Lung (tissue), 12 donors: ENCODE results near the gene GRHL1. TPM values are rescaled to one million over a fixed set of nuclear protein-coding genes. Genes with fewer than 3 reads are reported as not detected.

Experiments
- ATAC-seq: fragments of 200-7000 bp; cut with Tn5 transposase; one replicate; pipeline ENCODE4 v1.9.1; 2020; ENCODE audit warnings: moderate number of reproducible peaks; ENCODE audit not compliant: insufficient read depth, low FRiP score
- DNase-seq, 3 donors: peaks; one replicate each; pipeline ENCODE4 v3.0.0-alpha.2; 2013 to 2017
- H3K27ac ChIP-seq, 2 donors: one replicate each; pipeline ENCODE4 v1.5.1; 2013; ENCODE audit warnings: mild to moderate bottlenecking in 2 of 2, moderate library complexity in 2 of 2, control low read depth in 1 of 2, inconsistent platforms in 1 of 2, low read depth in 1 of 2, low read length in 1 of 2
- H3K27me3 ChIP-seq, 3 donors: one replicate each; pipeline ENCODE4 v1.5.1; 2013; ENCODE audit warnings: low read length in 2 of 3; ENCODE audit not compliant: control insufficient read depth in 3 of 3, insufficient read depth in 3 of 3
- H3K36me3 ChIP-seq, 4 donors: one replicate each; pipeline ENCODE4 v1.5.1; 2013; ENCODE audit warnings: low read length in 4 of 4, mild to moderate bottlenecking in 1 of 4, moderate library complexity in 1 of 4; ENCODE audit not compliant: control insufficient read depth in 4 of 4, insufficient read depth in 4 of 4
- H3K4me1 ChIP-seq, 5 donors: one replicate each; pipeline ENCODE4 v1.5.1; 2013; ENCODE audit warnings: low read length in 5 of 5, mild to moderate bottlenecking in 2 of 5, moderate library complexity in 1 of 5; ENCODE audit not compliant: control insufficient read depth in 5 of 5, insufficient read depth in 5 of 5
- H3K4me3 ChIP-seq: one replicate; pipeline ENCODE4 v1.5.1; 2013; ENCODE audit warnings: mild to moderate bottlenecking, control low read depth, moderate library complexity
- H3K9ac ChIP-seq, 2 donors: one replicate each; pipeline ENCODE4 v1.5.1; 2013; ENCODE audit warnings: low read length in 2 of 2, control low read depth in 1 of 2; ENCODE audit not compliant: insufficient read depth in 1 of 2
- H3K9me3 ChIP-seq, 4 donors: one replicate each; pipeline ENCODE4 v1.5.1; 2013; ENCODE audit warnings: low read length in 3 of 4, mild to moderate bottlenecking in 1 of 4, moderate library complexity in 1 of 4; ENCODE audit not compliant: control insufficient read depth in 4 of 4, insufficient read depth in 3 of 4
- CTCF ChIP-seq: IDR thresholded peaks from 2 replicates; pipeline ENCODE4 v1.5.1; 2012; ENCODE audit warnings: mild to moderate bottlenecking; ENCODE audit errors: control extremely low read depth, extremely low read depth
- WGBS, 2 donors: extraction: QIAGEN DNeasy Blood & Tissue Kit; methylation state at CpG; one replicate each; pipeline ENCODE4 v1.1.7; 2013; 5-methylcytosine and 5-hydroxymethylcytosine counted together
- polyA plus RNA-seq, 2 donors: library from polyadenylated mRNA; stranded (reverse); fragments of 200-250 nt; gene quantifications; one replicate each; pipeline ENCODE4 v1.2.1, GENCODE V29; 2013
- total RNA-seq, 2 donors: library from RNA; depleted of rRNA in 1 of 2; stranded (reverse); fragments of >200 nt in 1 of 2; gene quantifications; one replicate each; pipeline ENCODE4 v1.2.1, GENCODE V29; 2014 to 2021
- donor health status: control.
- donor health status: control.
- donor health status: Bipolar disorder and iron deficiency.
- donor health status: healthy.
- donor health status: DM: yes; HTN: yes; CAD: no.

Gene GRHL1
- total and polyA plus RNA-seq, 4 donors: 1.8 to 13.6 (median 5.6) TPM

GRCh38 chr2:9958057-9958456 is 6.6 kb downstream of the GRHL1 start:
- no peak for DNase-seq
- H3K27ac ChIP-seq: no peak overlapping the region
- TF ChIP-seq CTCF: no peak
- no peaks in the 10 kb centered on the region for H3K9me3 ChIP-seq
- peaks cover 0 to 16% (median 0%) of the 10 kb centered on the region in 5 donors for H3K4me1 ChIP-seq
- H3K9ac ChIP-seq: no peak overlapping the region
- H3K36me3 ChIP-seq: peaks cover 0 to 4% (median 1%) of the 10 kb centered on the region in 4 donors
- no peak overlapping the region for H3K4me3 ChIP-seq
- peaks cover 0 to 30% (median 2%) of the 10 kb centered on the region in 3 donors for H3K27me3 ChIP-seq
- 87 to 94% methylated on average over 8 of the region's 8 CpGs for WGBS, 2 donors
- no peak for ATAC-seq

GRCh38 chr2:9959262-9959661 is 7.8 kb downstream of the GRHL1 start:
- DNase-seq: no peak
- ATAC-seq: no peak
- H3K4me3 ChIP-seq: no peak overlapping the region
- peaks cover 0 to 6% (median 2%) of the 10 kb centered on the region in 4 donors for H3K36me3 ChIP-seq
- WGBS, 2 donors: 94 to 98% methylated on average over 3 of the region's 3 CpGs
- H3K9me3 ChIP-seq: no peaks in the 10 kb centered on the region
- no peak overlapping the region for H3K9ac ChIP-seq
- no peak overlapping the region for H3K27ac ChIP-seq
- peaks cover 0 to 4% (median 0%) of the 10 kb centered on the region in 5 donors for H3K4me1 ChIP-seq
- peaks cover 0 to 33% (median 0%) of the 10 kb centered on the region in 3 donors for H3K27me3 ChIP-seq
- no peak for TF ChIP-seq CTCF

- no peaks in the 10 kb centered on the region for H3K9me3 ChIP-seq
- no peak for TF ChIP-seq CTCF
- no peak for ATAC-seq
Measured at GRCh38 chr2:9961013-9961412, 9.5 kb downstream of the GRHL1 start.

More at GRCh38 chr2:9961013-9961412, 9.5 kb downstream of the GRHL1 start:
- peaks cover 0 to 33% (median 0%) of the 10 kb centered on the region in 3 donors for H3K27me3 ChIP-seq
- peaks cover 0 to 9% (median 3%) of the 10 kb centered on the region in 4 donors for H3K36me3 ChIP-seq
- 82 to 89% methylated on average over 10 of the region's 10 CpGs for WGBS, 2 donors
- no peak overlapping the region for H3K27ac ChIP-seq
- no peaks in the 10 kb centered on the region for H3K4me1 ChIP-seq
- no peak overlapping the region for H3K9ac ChIP-seq
- DNase-seq: no peak
- no peak overlapping the region for H3K4me3 ChIP-seq
